ENCODE results near the gene LDOC1.

Gene LDOC1

GRCh38 chrX:141185366-141185765, 8.4 kb upstream of the LDOC1 start:
- TF ChIP-seq TEAD4 (IDR thresholded peaks at IDR 0.05) (no peak), TCF12 (IDR thresholded peaks at IDR 0.05; ENCODE audit: low read depth) (no peak), USF1 (IDR thresholded peaks at IDR 0.05) (no peak)

- TF ChIP-seq REST (IDR thresholded peaks at IDR 0.05; ENCODE audit: low read depth), result no peak
- no peak for TF ChIP-seq YY1 (IDR thresholded peaks at IDR 0.05; ENCODE audit: low read depth)
- no peak for TF ChIP-seq NFIC (IDR thresholded peaks at IDR 0.05)
- TF ChIP-seq CREB1 (IDR thresholded peaks at IDR 0.05; ENCODE audit: low read depth), result no peak
- no peak for TF ChIP-seq MAX (IDR thresholded peaks at IDR 0.05)
- TF ChIP-seq EGR1 (IDR thresholded peaks at IDR 0.05), result no peak
- TF ChIP-seq TCF12 (IDR thresholded peaks at IDR 0.05; ENCODE audit: low read depth), result no peak
- no peak for TF ChIP-seq FOXM1 (IDR thresholded peaks at IDR 0.05; ENCODE audit: borderline replicate concordance, low read depth)
- no peak for TF ChIP-seq ZBTB7A (IDR thresholded peaks at IDR 0.05; ENCODE audit: low read depth)
- no peak for TF ChIP-seq CEBPB (IDR thresholded peaks at IDR 0.05)
- no peak for TF ChIP-seq EP300 (IDR thresholded peaks at IDR 0.05; ENCODE audit: borderline replicate concordance)
- TF ChIP-seq TAF1 (IDR thresholded peaks at IDR 0.05; ENCODE audit: low read depth), result no peak
- TF ChIP-seq TEAD4 (IDR thresholded peaks at IDR 0.05), result no peak
- no peak for TF ChIP-seq RAD21 (IDR thresholded peaks at IDR 0.05; ENCODE audit: low read depth)
- no peak for TF ChIP-seq USF1 (IDR thresholded peaks at IDR 0.05)
Measured at GRCh38 chrX:141183000-141183399, 6.1 kb upstream of the LDOC1 start.

- TF ChIP-seq ZBTB7A (IDR thresholded peaks at IDR 0.05; ENCODE audit: low read depth), result no peak
- TF ChIP-seq EGR1 (IDR thresholded peaks at IDR 0.05), result no peak
- no peak for TF ChIP-seq CREB1 (IDR thresholded peaks at IDR 0.05; ENCODE audit: low read depth)
- no peak for TF ChIP-seq CEBPB (IDR thresholded peaks at IDR 0.05)
- TF ChIP-seq EP300 (IDR thresholded peaks at IDR 0.05; ENCODE audit: borderline replicate concordance), result no peak
- TF ChIP-seq TEAD4 (IDR thresholded peaks at IDR 0.05), result no peak
- TF ChIP-seq NFIC (IDR thresholded peaks at IDR 0.05), result no peak
- no peak for TF ChIP-seq MAX (IDR thresholded peaks at IDR 0.05)
- no peak for TF ChIP-seq TAF1 (IDR thresholded peaks at IDR 0.05; ENCODE audit: low read depth)
- no peak for TF ChIP-seq USF1 (IDR thresholded peaks at IDR 0.05)
Measured at GRCh38 chrX:141180851-141181250, 3.9 kb upstream of the LDOC1 start.

GRCh38 chrX:141175786-141176185, 1.1 kb downstream of the LDOC1 start:
- TF ChIP-seq ZBTB7A (IDR thresholded peaks at IDR 0.05; ENCODE audit: low read depth) (no peak), TAF1 (IDR thresholded peaks at IDR 0.05; ENCODE audit: low read depth) (no peak), CREB1 (IDR thresholded peaks at IDR 0.05; ENCODE audit: low read depth) (no peak), YY1 (IDR thresholded peaks at IDR 0.05; ENCODE audit: low read depth) (no peak), MAX (IDR thresholded peaks at IDR 0.05) (no peak), EP300 (IDR thresholded peaks at IDR 0.05; ENCODE audit: borderline replicate concordance) (no peak), REST (IDR thresholded peaks at IDR 0.05; ENCODE audit: low read depth) (no peak), NFIC (IDR thresholded peaks at IDR 0.05) (no peak), TEAD4 (IDR thresholded peaks at IDR 0.05) (no peak), USF1 (IDR thresholded peaks at IDR 0.05) (no peak), CEBPB (IDR thresholded peaks at IDR 0.05) (no peak)

- no peak for TF ChIP-seq EGR1 (IDR thresholded peaks at IDR 0.05)
- no peak for TF ChIP-seq FOXM1 (IDR thresholded peaks at IDR 0.05; ENCODE audit: borderline replicate concordance, low read depth)
- TF ChIP-seq TAF1 (IDR thresholded peaks at IDR 0.05; ENCODE audit: low read depth), result no peak
- TF ChIP-seq CEBPB (IDR thresholded peaks at IDR 0.05), result no peak
- TF ChIP-seq NFIC (IDR thresholded peaks at IDR 0.05), result no peak
- TF ChIP-seq ZBTB7A (IDR thresholded peaks at IDR 0.05; ENCODE audit: low read depth), result no peak
- no peak for TF ChIP-seq RAD21 (IDR thresholded peaks at IDR 0.05; ENCODE audit: low read depth)
- TF ChIP-seq USF1 (IDR thresholded peaks at IDR 0.05), result no peak
- no peak for TF ChIP-seq EP300 (IDR thresholded peaks at IDR 0.05; ENCODE audit: borderline replicate concordance)
- no peak for TF ChIP-seq TEAD4 (IDR thresholded peaks at IDR 0.05)
- TF ChIP-seq MAX (IDR thresholded peaks at IDR 0.05), result no peak
- TF ChIP-seq CREB1 (IDR thresholded peaks at IDR 0.05; ENCODE audit: low read depth), result no peak
- TF ChIP-seq REST (IDR thresholded peaks at IDR 0.05; ENCODE audit: low read depth), result no peak
- TF ChIP-seq TCF12 (IDR thresholded peaks at IDR 0.05; ENCODE audit: low read depth), result no peak
- TF ChIP-seq YY1 (IDR thresholded peaks at IDR 0.05; ENCODE audit: low read depth), result no peak
Measured at GRCh38 chrX:141164406-141164805, 12.5 kb downstream of the LDOC1 start.
